ENCODE measurements around the gene ADAM12.
A peak's percentile ranks its signal among the peaks of the same experiment; 100 is the strongest.

ADAM12 gene

DNA sequence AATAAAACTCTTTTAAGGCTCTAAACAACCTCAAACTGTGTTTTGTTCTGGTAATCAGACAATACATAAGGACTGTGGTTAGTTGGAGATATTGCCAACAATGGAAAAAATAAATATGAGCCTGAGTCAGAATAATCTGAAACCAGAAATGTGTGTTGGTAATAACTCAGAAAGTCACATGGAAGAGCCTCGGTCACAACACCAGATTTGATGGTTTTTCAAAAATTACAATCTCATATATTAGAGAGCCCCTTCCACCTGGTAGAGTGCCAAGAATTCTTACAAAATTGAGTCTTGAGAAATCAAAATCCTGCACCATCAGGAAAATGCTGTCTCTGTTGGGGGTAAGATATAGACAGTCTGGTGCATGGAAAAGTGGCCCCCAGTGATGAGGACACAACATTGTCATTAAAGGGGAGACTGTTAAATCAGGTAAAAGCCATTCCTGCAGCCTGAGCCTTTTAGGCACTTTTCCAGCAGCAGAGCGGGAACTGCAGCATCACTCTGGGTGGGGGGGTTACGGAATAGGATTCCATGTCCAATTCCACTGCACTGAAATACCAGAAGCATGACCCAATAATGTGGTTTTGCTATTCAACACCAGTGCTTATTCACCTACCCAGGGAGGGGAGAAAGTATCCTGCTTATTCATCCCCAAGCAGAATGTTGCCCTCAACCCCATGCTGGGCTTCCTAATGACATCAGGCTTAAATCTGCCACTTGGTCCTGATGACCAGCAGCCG, 9.5 kb upstream of the ADAM12 start (continued):
- TF ChIP-seq, protein P1, sequence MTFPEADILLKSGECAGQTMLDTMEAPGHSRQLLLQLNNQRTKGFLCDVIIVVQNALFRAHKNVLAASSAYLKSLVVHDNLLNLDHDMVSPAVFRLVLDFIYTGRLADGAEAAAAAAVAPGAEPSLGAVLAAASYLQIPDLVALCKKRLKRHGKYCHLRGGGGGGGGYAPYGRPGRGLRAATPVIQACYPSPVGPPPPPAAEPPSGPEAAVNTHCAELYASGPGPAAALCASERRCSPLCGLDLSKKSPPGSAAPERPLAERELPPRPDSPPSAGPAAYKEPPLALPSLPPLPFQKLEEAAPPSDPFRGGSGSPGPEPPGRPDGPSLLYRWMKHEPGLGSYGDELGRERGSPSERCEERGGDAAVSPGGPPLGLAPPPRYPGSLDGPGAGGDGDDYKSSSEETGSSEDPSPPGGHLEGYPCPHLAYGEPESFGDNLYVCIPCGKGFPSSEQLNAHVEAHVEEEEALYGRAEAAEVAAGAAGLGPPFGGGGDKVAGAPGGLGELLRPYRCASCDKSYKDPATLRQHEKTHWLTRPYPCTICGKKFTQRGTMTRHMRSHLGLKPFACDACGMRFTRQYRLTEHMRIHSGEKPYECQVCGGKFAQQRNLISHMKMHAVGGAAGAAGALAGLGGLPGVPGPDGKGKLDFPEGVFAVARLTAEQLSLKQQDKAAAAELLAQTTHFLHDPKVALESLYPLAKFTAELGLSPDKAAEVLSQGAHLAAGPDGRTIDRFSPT (tag by site-specific recombination; IDR thresholded peaks at IDR 0.05), result peak; percentile 93
- TF ChIP-seq ZXDB (tag by site-specific recombination; IDR thresholded peaks at IDR 0.05) (peak; percentile 37; the same call in 1 of the 2 replicates), ZNF24 (tag by site-specific recombination; IDR thresholded peaks at IDR 0.05) (peak; percentile 76), HOXA7 (CRISPR knock-in tag; IDR thresholded peaks at IDR 0.05; ENCODE audit: borderline replicate concordance) (no peak), ZBTB26 (tag by site-specific recombination; optimal IDR thresholded peaks at IDR 0.05) (no peak), RBAK (tag by site-specific recombination; IDR thresholded peaks at IDR 0.05) (no peak), MYNN (tag by site-specific recombination; IDR thresholded peaks at IDR 0.05; ENCODE audit: borderline replicate concordance) (no peak), ZNF76 (tag by site-specific recombination; IDR thresholded peaks at IDR 0.05; ENCODE audit: borderline replicate concordance, low read depth) (no peak), ZSCAN23 (tag by site-specific recombination; IDR thresholded peaks at IDR 0.05) (peak; percentile 50; the same call in 1 of the 2 replicates), ZNF2 (tag by site-specific recombination; IDR thresholded peaks at IDR 0.05) (peak; percentile 47; the same call in 1 of the 2 replicates), ZNF10 (tag by site-specific recombination; IDR thresholded peaks at IDR 0.05) (peak; percentile 57; the same call in 1 of the 2 replicates), ZBTB8A (tag by site-specific recombination; IDR thresholded peaks at IDR 0.05) (no peak), ZNF707 (tag by site-specific recombination; IDR thresholded peaks at IDR 0.05) (no peak), ZNF280D (tag by site-specific recombination; IDR thresholded peaks at IDR 0.05) (no peak), ZNF501 (tag by site-specific recombination; IDR thresholded peaks at IDR 0.05) (peak; percentile 53; the same call in 1 of the 2 replicates), ZNF202 (tag by site-specific recombination; IDR thresholded peaks at IDR 0.05; ENCODE audit: borderline replicate concordance) (no peak), ZNF623 (tag by site-specific recombination; IDR thresholded peaks at IDR 0.05) (0 out of 2 replicates have a peak, but pooled peaks have one; percentile 11), GLIS2 (tag by site-specific recombination; IDR thresholded peaks at IDR 0.05) (peak; percentile 51; the same call in 1 of the 2 replicates), ZNF677 (tag by site-specific recombination; IDR thresholded peaks at IDR 0.05) (no peak), KLF9 (tag by site-specific recombination; IDR thresholded peaks at IDR 0.05; ENCODE audit: low read depth) (no peak), ZNF768 (tag by site-specific recombination; IDR thresholded peaks at IDR 0.05) (no peak), ZNF843 (tag by site-specific recombination; IDR thresholded peaks at IDR 0.05) (no peak), ZFP69B (tag by site-specific recombination; IDR thresholded peaks at IDR 0.05) (peak; percentile 86)
- TF ChIP-seq, protein P2, sequence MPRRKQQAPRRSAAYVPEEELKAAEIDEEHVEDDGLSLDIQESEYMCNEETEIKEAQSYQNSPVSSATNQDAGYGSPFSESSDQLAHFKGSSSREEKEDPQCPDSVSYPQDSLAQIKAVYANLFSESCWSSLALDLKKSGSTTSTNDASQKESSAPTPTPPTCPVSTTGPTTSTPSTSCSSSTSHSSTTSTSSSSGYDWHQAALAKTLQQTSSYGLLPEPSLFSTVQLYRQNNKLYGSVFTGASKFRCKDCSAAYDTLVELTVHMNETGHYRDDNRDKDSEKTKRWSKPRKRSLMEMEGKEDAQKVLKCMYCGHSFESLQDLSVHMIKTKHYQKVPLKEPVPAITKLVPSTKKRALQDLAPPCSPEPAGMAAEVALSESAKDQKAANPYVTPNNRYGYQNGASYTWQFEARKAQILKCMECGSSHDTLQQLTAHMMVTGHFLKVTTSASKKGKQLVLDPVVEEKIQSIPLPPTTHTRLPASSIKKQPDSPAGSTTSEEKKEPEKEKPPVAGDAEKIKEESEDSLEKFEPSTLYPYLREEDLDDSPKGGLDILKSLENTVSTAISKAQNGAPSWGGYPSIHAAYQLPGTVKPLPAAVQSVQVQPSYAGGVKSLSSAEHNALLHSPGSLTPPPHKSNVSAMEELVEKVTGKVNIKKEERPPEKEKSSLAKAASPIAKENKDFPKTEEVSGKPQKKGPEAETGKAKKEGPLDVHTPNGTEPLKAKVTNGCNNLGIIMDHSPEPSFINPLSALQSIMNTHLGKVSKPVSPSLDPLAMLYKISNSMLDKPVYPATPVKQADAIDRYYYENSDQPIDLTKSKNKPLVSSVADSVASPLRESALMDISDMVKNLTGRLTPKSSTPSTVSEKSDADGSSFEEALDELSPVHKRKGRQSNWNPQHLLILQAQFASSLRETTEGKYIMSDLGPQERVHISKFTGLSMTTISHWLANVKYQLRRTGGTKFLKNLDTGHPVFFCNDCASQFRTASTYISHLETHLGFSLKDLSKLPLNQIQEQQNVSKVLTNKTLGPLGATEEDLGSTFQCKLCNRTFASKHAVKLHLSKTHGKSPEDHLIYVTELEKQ (tag by site-specific recombination; IDR thresholded peaks at IDR 0.05; ENCODE audit: borderline replicate concordance), result peak; percentile 69; the same call in 1 of the 2 replicates
- TF ChIP-seq, protein P3, sequence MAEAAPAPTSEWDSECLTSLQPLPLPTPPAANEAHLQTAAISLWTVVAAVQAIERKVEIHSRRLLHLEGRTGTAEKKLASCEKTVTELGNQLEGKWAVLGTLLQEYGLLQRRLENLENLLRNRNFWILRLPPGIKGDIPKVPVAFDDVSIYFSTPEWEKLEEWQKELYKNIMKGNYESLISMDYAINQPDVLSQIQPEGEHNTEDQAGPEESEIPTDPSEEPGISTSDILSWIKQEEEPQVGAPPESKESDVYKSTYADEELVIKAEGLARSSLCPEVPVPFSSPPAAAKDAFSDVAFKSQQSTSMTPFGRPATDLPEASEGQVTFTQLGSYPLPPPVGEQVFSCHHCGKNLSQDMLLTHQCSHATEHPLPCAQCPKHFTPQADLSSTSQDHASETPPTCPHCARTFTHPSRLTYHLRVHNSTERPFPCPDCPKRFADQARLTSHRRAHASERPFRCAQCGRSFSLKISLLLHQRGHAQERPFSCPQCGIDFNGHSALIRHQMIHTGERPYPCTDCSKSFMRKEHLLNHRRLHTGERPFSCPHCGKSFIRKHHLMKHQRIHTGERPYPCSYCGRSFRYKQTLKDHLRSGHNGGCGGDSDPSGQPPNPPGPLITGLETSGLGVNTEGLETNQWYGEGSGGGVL (tag by site-specific recombination; IDR thresholded peaks at IDR 0.05), result peak; percentile 82
- TF ChIP-seq, protein P4, sequence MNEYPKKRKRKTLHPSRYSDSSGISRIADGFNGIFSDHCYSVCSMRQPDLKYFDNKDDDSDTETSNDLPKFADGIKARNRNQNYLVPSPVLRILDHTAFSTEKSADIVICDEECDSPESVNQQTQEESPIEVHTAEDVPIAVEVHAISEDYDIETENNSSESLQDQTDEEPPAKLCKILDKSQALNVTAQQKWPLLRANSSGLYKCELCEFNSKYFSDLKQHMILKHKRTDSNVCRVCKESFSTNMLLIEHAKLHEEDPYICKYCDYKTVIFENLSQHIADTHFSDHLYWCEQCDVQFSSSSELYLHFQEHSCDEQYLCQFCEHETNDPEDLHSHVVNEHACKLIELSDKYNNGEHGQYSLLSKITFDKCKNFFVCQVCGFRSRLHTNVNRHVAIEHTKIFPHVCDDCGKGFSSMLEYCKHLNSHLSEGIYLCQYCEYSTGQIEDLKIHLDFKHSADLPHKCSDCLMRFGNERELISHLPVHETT (tag by site-specific recombination; IDR thresholded peaks at IDR 0.05), result peak; percentile 83; the same call in 1 of the 2 replicates
